ACHN (cell line): ENCODE measurements around the gene EPHX1.
"Not testable (repeated sequence)": the region's sequence is repeated elsewhere in the genome, so short reads cannot be mapped to it uniquely, and the experiment has no call there.

Experiments used
- DNase-seq: peaks from one replicate; pipeline ENCODE4 v3.0.0-alpha.2; 2015
- in situ Hi-C: cut with HindIII; loops from 2 replicates; pipeline ENCODE4 v1.10.0; 2017; ENCODE audit warnings: low sequenced_read_pairs, low pct_ligation_motif_present, low pct_unique_long_range_greater_than_20kb

The EPHX1 gene

GRCh38 chr1:225883616-225884265 lies 73.8 kb downstream of the EPHX1 start:
- in situ Hi-C loops = no loop called here
- no peak for DNase-seq

GRCh38 chr1:225885336-225885735 lies 75.4 kb downstream of the EPHX1 start:
- in situ Hi-C loops = no loop called here
- no peak for DNase-seq

- in situ Hi-C loops = no loop called here
- DNase-seq = no peak
Measured at GRCh38 chr1:225886159-225887029, 76.5 kb downstream of the EPHX1 start.

- no peak for DNase-seq
- in situ Hi-C loops = no loop called here
Measured at GRCh38 chr1:225887030-225887314, 77.0 kb downstream of the EPHX1 start.

- DNase-seq, in situ Hi-C loops: not testable (repeated sequence)
Measured at GRCh38 chr1:225887554-225888288, 77.8 kb downstream of the EPHX1 start.

- in situ Hi-C loops = no loop called here
- no peak for DNase-seq
Measured at GRCh38 chr1:225888289-225888897, 78.5 kb downstream of the EPHX1 start.

GRCh38 chr1:225888898-225889601 lies 79.1 kb downstream of the EPHX1 start, which contains the start of gene LEFTY1:
TSS of gene LEFTY1 (minus strand) at chr1:225889146. CDS start at chr1:225889066, 80 bp downstream.
- in situ Hi-C loops = no loop called here
- no peak for DNase-seq

GRCh38 chr1:225889743-225890142 lies 79.8 kb downstream of the EPHX1 start:
- no peak for DNase-seq
- in situ Hi-C loops = no loop called here

GRCh38 chr1:225890346-225891228 lies 80.7 kb downstream of the EPHX1 start:
- DNase-seq = no peak
- in situ Hi-C loops = no loop called here

- in situ Hi-C loops = no loop called here
- no peak for DNase-seq
Measured at GRCh38 chr1:225891229-225891972, 81.5 kb downstream of the EPHX1 start.

GRCh38 chr1:225892307-225892706 lies 82.4 kb downstream of the EPHX1 start:
- no peak for DNase-seq
- in situ Hi-C loops = no loop called here
